K562 (cell line): ENCODE measurements around the gene PPP1R14B. TPM values are rescaled to one million over a fixed set of nuclear protein-coding genes. Genes with fewer than 3 reads are reported as not detected.
A peak's percentile ranks its signal among the peaks of the same experiment; 100 is the strongest.

Experiments used
- BACH1 ChIP-seq: fragments of 200-800 bp; sonication (Bioruptor generic); IDR thresholded peaks from 2 replicates; pipeline ENCODE4 v1.6.1; 2016; ENCODE audit warnings: missing genetic modification characterization, missing compliant biosample characterization
- CCAR2 ChIP-seq: fragments of 200-400 bp; formaldehyde crosslinking; IDR thresholded peaks from 2 replicates; pipeline ENCODE4 v1.6.1; 2017; ENCODE audit warnings: mild to moderate bottlenecking, low read depth, low read length
- CCNT2 ChIP-seq: IDR thresholded peaks from 2 replicates; pipeline ENCODE4 v1.6.1; 2011; ENCODE audit warnings: borderline replicate concordance, low read depth, mild to moderate bottlenecking, moderate library complexity, mixed read lengths, low read length; ENCODE audit not compliant: insufficient read length; ENCODE audit errors: extremely low read depth
- CHD2 ChIP-seq: IDR thresholded peaks from 2 replicates; pipeline ENCODE4 v1.6.1; 2011; ENCODE audit warnings: low read depth, low read length
- KAT7 ChIP-seq: sonication (generic); formaldehyde crosslinking; IDR thresholded peaks from 2 replicates; pipeline ENCODE4 v1.8.0; 2022; ENCODE audit warnings: missing genetic modification reagents, mild to moderate bottlenecking, borderline replicate concordance
- MTA3 ChIP-seq: fragments of 450-650 bp; formaldehyde crosslinking; IDR thresholded peaks from 2 replicates; pipeline ENCODE4 v1.6.1; 2017; ENCODE audit warnings: mild to moderate bottlenecking, borderline replicate concordance
- NEUROD1 ChIP-seq: fragments of 150-350 bp; IDR thresholded peaks from 2 replicates; pipeline ENCODE4 v1.6.1; 2014; ENCODE audit warnings: borderline replicate concordance, low read length, low read depth; ENCODE audit not compliant: partially characterized antibody
- NFXL1 ChIP-seq: fragments of 450-650 bp; formaldehyde crosslinking; IDR thresholded peaks from 2 replicates; pipeline ENCODE4 v1.4.0; 2021; ENCODE audit warnings: mild to moderate bottlenecking
- NRF1 ChIP-seq, 2 experiments: fragments of 450-650 bp; IDR thresholded peaks in 1 of 2; conservative IDR thresholded peaks in 1 of 2; 2 replicates each; pipeline ENCODE4 v1.6.1; 2014; ENCODE audit warnings: mild to moderate bottlenecking in 2 of 2
- PCBP1 ChIP-seq: fragments of 200-400 bp; formaldehyde crosslinking; IDR thresholded peaks from 2 replicates; pipeline ENCODE4 v1.6.1; 2018; ENCODE audit warnings: mild to moderate bottlenecking, low read depth, low read length; ENCODE audit not compliant: poor library complexity, severe bottlenecking
- RB1 ChIP-seq: fragments of 450-650 bp; IDR thresholded peaks from 2 replicates; pipeline ENCODE4 v1.6.1; 2017; ENCODE audit warnings: low read depth, mild to moderate bottlenecking
- RREB1 ChIP-seq: fragments of 250-450 bp; sonication (Bioruptor Pico); IDR thresholded peaks from 2 replicates; pipeline ENCODE4 v1.4.0; 2020
- SLC30A9 ChIP-seq: fragments of 250-450 bp; sonication (Bioruptor Pico); IDR thresholded peaks from 2 replicates; pipeline ENCODE4 v1.8.0; 2022; ENCODE audit warnings: mild to moderate bottlenecking, moderate library complexity
- SMARCE1 ChIP-seq: fragments of 450-650 bp; IDR thresholded peaks from 2 replicates; pipeline ENCODE4 v1.7.1; 2016; ENCODE audit warnings: mild to moderate bottlenecking
- TBL1XR1 ChIP-seq, 2 experiments: IDR thresholded peaks; 2 replicates each; pipeline ENCODE4 v1.6.1; 2012; ENCODE audit warnings: improper control_type of control experiment in 2 of 2, low read length in 2 of 2, mild to moderate bottlenecking in 1 of 2
- ZNF12 ChIP-seq: sonication (generic); formaldehyde crosslinking; IDR thresholded peaks from 2 replicates; pipeline ENCODE4 v1.4.0; 2020; ENCODE audit warnings: mild to moderate bottlenecking, missing genetic modification reagents
- polyA plus RNA-seq, 8 experiments: library from polyadenylated mRNA; depleted of rRNA in 4 of 8; stranded (reverse) in 5 of 8; unstranded in 3 of 8; fragments of >200 nt; fragmentation: Nextera tagmentation in 2 of 8; fragmentation: Illumina TruSeq in 1 of 8; extraction: Ambion mirVana in 2 of 8; extraction: Trizol in 1 of 8; gene quantifications; 2 replicates each; pipeline versions ENCODE4 v1.2.1 to v1.2.3, GENCODE V29; 2011 to 2014; ENCODE audit warnings: inconsistent platforms in 1 of 8, missing spikeins in 1 of 8
- total RNA-seq, 7 experiments: library from RNA; depleted of rRNA in 6 of 7; stranded (reverse); fragments of >200 nt in 6 of 7; fragmentation: Illumina TruSeq in 2 of 7; extraction: Trizol in 2 of 7; gene quantifications; 2 replicates each; pipeline versions ENCODE4 v1.2.1 to v1.2.3, GENCODE V29; 2011 to 2021; ENCODE audit warnings: low replicate concordance in 1 of 7
- TF ChIP-seq, protein P1 (sequence below): sonication (generic); formaldehyde crosslinking; IDR thresholded peaks from 2 replicates; pipeline ENCODE4 v1.8.1; 2023; ENCODE audit warnings: missing genetic modification reagents, mild to moderate bottlenecking, borderline replicate concordance

PPP1R14B gene
- total and polyA plus RNA-seq, 9 of the 15 experiments (the other 6 are each of a cell fraction or from before 2014, with no cell fraction given): 7.7 to 566 (median 212) TPM

GRCh38 chr11:64230171-64230984 lies 16.4 kb downstream of the PPP1R14B start, which contains the start of gene DNAJC4 (continued):
- TF ChIP-seq TBL1XR1 (IDR thresholded peaks at IDR 0.05; ENCODE audit: low read length in 2 of 2) (0 out of 4 replicates have a peak, but pooled peaks of 1 of the 2 experiments have one; percentile 17), NFXL1 (CRISPR knock-in tag) (no peak), CCNT2 (peak; percentile 59), CCAR2 (no peak), CHD2 (0 out of 2 replicates have a peak, but pooled peaks have one; percentile 26), SMARCE1 (0 out of 2 replicates have a peak, but pooled peaks have one; percentile 37), BACH1 (tag) (no peak), NEUROD1 (peak; percentile 9), MTA3 (peak; percentile 82), PCBP1 (no peak), RB1 (peak; percentile 46), KAT7 (CRISPR knock-in tag) (peak; percentile 85), RREB1 (CRISPR knock-in tag) (0 out of 2 replicates have a peak, but pooled peaks have one; percentile 56), SLC30A9 (CRISPR knock-in tag) (no peak), NRF1 (conservative IDR thresholded peaks at IDR 0.05 in 1 of 2, IDR thresholded peaks at IDR 0.05 in 1 of 2) (peak; percentile 83 to 86), ZNF12 (CRISPR knock-in tag) (peak; percentile 69; the same call in 1 of the 2 replicates)
- TF ChIP-seq, protein P1, sequence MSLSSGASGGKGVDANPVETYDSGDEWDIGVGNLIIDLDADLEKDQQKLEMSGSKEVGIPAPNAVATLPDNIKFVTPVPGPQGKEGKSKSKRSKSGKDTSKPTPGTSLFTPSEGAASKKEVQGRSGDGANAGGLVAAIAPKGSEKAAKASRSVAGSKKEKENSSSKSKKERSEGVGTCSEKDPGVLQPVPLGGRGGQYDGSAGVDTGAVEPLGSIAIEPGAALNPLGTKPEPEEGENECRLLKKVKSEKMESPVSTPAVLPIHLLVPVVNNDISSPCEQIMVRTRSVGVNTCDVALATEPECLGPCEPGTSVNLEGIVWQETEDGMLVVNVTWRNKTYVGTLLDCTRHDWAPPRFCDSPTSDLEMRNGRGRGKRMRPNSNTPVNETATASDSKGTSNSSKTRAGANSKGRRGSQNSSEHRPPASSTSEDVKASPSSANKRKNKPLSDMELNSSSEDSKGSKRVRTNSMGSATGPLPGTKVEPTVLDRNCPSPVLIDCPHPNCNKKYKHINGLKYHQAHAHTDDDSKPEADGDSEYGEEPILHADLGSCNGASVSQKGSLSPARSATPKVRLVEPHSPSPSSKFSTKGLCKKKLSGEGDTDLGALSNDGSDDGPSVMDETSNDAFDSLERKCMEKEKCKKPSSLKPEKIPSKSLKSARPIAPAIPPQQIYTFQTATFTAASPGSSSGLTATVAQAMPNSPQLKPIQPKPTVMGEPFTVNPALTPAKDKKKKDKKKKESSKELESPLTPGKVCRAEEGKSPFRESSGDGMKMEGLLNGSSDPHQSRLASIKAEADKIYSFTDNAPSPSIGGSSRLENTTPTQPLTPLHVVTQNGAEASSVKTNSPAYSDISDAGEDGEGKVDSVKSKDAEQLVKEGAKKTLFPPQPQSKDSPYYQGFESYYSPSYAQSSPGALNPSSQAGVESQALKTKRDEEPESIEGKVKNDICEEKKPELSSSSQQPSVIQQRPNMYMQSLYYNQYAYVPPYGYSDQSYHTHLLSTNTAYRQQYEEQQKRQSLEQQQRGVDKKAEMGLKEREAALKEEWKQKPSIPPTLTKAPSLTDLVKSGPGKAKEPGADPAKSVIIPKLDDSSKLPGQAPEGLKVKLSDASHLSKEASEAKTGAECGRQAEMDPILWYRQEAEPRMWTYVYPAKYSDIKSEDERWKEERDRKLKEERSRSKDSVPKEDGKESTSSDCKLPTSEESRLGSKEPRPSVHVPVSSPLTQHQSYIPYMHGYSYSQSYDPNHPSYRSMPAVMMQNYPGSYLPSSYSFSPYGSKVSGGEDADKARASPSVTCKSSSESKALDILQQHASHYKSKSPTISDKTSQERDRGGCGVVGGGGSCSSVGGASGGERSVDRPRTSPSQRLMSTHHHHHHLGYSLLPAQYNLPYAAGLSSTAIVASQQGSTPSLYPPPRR (CRISPR knock-in tag): no peak
